BLaER1 (cell line): ENCODE data around the gene SPATA13.
"Not testable (repeated sequence)": the region's sequence is repeated elsewhere in the genome, so short reads cannot be mapped to it uniquely, and the experiment has no call there.

Experiments used
- H3K27ac ChIP-seq: shearing (Covaris generic); formaldehyde crosslinking; 2 replicates; pipeline ENCODE4 v1.8.1; 2022
- H3K27me3 ChIP-seq: shearing (Covaris generic); formaldehyde crosslinking; 2 replicates; pipeline ENCODE4 v1.8.1; 2022
- H3K36me3 ChIP-seq: shearing (Covaris generic); formaldehyde crosslinking; 2 replicates; pipeline ENCODE4 v1.8.1; 2022
- H3K4me1 ChIP-seq: shearing (Covaris generic); formaldehyde crosslinking; 2 replicates; pipeline ENCODE4 v1.8.1; 2022
- H3K4me2 ChIP-seq: shearing (Covaris generic); formaldehyde crosslinking; 2 replicates; pipeline ENCODE4 v1.8.1; 2022
- H3K4me3 ChIP-seq: shearing (Covaris generic); formaldehyde crosslinking; 2 replicates; pipeline ENCODE4 v1.8.1; 2022
- H3K9ac ChIP-seq: shearing (Covaris generic); formaldehyde crosslinking; 2 replicates; pipeline ENCODE4 v1.8.1; 2022
- H3K9me3 ChIP-seq: shearing (Covaris generic); formaldehyde crosslinking; 2 replicates; pipeline ENCODE4 v1.8.1; 2022
- H4K20me1 ChIP-seq: shearing (Covaris generic); formaldehyde crosslinking; 2 replicates; pipeline ENCODE4 v1.8.1; 2022
- Cebpa-rat ChIP-seq: shearing (Covaris generic); IDR thresholded peaks from 2 replicates; pipeline ENCODE4 v1.8.1; 2022

The SPATA13 gene

DNA sequence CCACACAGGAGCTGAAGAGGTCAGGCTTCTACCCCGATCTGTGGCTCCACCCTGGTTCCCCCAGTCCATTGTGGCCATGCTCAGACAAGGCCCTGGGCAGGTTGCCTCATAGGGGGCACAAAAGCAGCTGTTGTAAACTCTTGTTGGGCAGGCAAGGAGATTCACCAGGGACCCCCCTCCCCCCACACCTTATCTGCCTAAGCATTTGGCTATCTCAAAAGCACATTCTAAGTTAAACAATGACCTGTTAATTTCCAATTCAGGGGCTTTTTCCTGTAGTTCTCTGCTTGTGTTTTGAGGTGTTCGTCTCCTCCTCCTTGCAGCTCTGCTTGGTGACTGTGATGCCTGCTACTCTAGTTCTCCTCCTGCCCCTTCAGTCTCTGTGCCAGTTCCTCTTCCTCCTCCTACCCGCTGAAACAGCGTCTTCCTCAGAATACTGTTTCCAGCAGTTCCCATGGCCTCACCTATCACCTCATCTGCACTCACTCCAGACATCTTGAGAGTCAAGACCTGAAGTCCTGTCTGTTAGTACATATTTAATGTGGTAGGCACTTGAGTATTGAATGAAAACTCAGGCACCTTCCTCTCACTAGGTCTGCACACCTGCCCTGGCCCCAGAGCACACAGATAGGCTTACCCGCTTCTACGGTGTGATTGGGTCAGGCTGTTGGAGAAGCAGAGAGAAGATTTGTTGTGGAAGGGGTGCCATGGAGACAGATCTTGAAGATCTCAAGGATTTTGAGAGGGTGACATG is 31.7 kb downstream of the SPATA13 start:
- no peak overlapping the region for H3K4me2 ChIP-seq
- no peaks in the 10 kb centered on the region for H3K4me1 ChIP-seq
- H3K36me3 ChIP-seq = no peaks in the 10 kb centered on the region
- peaks cover 9% of the 10 kb centered on the region for H3K9me3 ChIP-seq
- H3K9ac ChIP-seq = no peak overlapping the region
- no peak overlapping the region for H3K4me3 ChIP-seq
- no peak for TF ChIP-seq Cebpa-rat
- H3K27ac ChIP-seq = no peak overlapping the region
- no peaks in the 10 kb centered on the region for H3K27me3 ChIP-seq
- H4K20me1 ChIP-seq = no peaks in the 10 kb centered on the region

DNA sequence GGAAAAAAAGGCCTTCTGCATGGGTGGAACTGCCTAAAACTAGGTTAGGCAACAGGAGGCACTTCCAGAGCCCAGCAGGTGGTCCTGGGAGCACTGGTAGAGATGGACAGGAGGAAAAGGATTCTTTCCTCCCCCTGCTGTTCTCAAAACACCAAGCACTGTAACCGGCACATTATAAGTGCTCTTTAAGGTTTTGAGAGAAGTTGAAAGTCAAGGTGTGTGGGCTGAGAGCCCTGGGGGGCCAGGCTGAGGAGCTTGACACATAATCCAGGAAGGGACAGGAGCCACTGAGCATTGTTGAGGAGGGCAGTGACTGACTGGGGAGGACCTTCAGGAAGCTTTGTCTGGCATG is 32.3 kb downstream of the SPATA13 start:
- no peaks in the 10 kb centered on the region for H3K36me3 ChIP-seq
- TF ChIP-seq Cebpa-rat = no peak
- H3K9ac ChIP-seq = no peak overlapping the region
- no peaks in the 10 kb centered on the region for H3K27me3 ChIP-seq
- no peak overlapping the region for H3K27ac ChIP-seq
- peaks cover 9% of the 10 kb centered on the region for H3K9me3 ChIP-seq
- H3K4me3 ChIP-seq = no peak overlapping the region
- no peaks in the 10 kb centered on the region for H3K4me1 ChIP-seq
- H3K4me2 ChIP-seq = no peak overlapping the region
- no peaks in the 10 kb centered on the region for H4K20me1 ChIP-seq

DNA sequence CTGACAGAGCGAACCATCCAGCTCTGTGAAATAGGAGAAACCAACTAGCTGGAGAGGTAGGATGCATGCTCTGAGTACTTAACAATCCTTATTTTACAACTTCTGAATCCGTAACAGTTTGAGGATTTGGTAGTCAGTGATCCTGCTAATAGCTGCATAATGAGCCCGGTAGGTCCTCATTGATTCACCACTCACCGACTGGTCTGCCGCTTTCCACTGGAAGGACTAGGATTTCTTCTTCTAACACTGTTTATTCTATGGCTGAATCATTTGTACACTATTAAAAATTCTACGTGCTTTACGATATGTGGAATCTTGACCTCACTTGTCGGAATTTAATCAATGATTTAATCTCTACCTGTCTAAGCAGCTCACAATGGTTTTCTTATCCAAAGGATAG is 33.9 kb downstream of the SPATA13 start:
- H3K4me2 ChIP-seq = no peak overlapping the region
- no peaks in the 10 kb centered on the region for H4K20me1 ChIP-seq
- no peak overlapping the region for H3K4me3 ChIP-seq
- H3K9me3 ChIP-seq = no peaks in the 10 kb centered on the region
- no peaks in the 10 kb centered on the region for H3K4me1 ChIP-seq
- no peaks in the 10 kb centered on the region for H3K36me3 ChIP-seq
- no peak for TF ChIP-seq Cebpa-rat
- no peak overlapping the region for H3K27ac ChIP-seq
- H3K9ac ChIP-seq = no peak overlapping the region
- no peaks in the 10 kb centered on the region for H3K27me3 ChIP-seq

DNA sequence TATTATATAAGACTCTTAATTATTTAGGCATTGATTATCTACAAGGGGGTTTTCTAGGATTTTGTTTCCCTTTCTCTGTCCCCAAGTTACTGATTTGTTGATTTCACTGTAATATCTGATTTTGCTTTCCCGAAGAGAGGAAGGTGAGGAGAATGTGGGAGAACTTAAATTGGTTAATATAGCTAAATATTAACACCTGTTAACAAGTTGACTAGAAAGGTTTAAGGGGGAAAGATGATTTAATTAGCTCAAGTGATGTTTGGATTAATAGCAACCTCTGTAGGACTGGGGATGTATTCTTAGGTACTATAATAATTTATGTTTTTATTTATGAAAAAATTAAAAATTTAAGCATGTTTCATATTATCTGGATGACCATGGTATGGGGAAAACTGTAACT is 35.1 kb downstream of the SPATA13 start:
- Histone ChIP-seq H3K4me2 (no peak overlapping the region), H3K9me3 (no peaks in the 10 kb centered on the region), H4K20me1 (no peaks in the 10 kb centered on the region), H3K4me3 (no peak overlapping the region), H3K27ac (no peak overlapping the region), H3K4me1 (no peaks in the 10 kb centered on the region), H3K27me3 (no peaks in the 10 kb centered on the region), H3K36me3 (no peaks in the 10 kb centered on the region), H3K9ac (no peak overlapping the region)
- TF ChIP-seq Cebpa-rat = no peak

DNA sequence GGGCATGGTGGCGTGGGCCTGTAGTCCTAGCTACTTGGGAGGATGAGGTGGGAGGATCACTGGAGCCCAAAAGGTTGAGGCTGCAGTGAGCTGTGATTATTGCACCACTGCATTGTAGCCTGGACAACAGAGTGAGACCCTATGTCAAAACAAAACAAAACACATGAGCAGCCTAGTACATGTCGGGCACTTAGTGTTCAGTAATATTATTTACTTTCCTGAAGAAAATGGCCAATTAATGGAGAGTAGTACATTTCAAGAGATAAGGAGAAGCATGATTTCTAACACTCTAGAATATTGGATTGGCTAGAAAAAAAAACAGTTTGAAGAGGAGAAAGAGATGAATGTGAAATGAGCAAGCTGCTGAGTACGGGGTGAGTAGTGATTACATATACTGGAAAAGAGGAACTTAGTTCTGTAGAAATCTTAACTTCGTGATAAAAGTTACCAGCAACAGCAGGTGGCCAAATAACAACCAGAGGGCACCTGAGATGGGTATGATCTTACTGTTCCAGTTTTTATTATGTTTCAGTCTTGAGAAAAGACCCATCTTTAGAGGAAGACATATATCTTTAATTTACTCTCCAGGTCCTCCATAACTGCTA is 36.2 kb downstream of the SPATA13 start:
- Histone ChIP-seq H3K27ac (no peak overlapping the region), H3K4me1 (no peaks in the 10 kb centered on the region), H3K4me2 (no peak overlapping the region), H3K9ac (no peak overlapping the region), H3K36me3 (no peaks in the 10 kb centered on the region), H3K4me3 (no peak overlapping the region), H3K27me3 (no peaks in the 10 kb centered on the region), H4K20me1 (no peaks in the 10 kb centered on the region), H3K9me3 (no peaks in the 10 kb centered on the region)
- no peak for TF ChIP-seq Cebpa-rat

DNA sequence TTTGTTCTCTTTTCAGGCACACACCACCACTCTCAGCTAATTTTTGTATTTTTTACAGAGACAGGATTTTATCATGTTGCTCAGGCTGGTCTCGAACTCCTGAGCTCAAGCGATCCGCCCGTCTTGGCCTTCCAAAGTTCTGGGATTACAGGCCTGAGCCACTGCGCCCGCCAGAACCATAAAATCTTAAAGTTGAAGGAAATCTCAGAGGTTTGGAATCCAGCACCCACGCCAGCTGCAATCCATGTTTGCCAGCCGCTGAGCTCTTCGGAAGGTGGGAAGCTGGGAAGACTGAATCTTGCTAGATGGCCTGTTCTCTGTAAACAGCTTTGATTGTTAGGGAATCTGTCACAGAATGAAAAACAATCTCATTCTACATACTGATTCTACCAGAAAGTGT is 38.5 kb downstream of the SPATA13 start:
- Histone ChIP-seq H3K27ac (no peak overlapping the region), H3K27me3 (no peaks in the 10 kb centered on the region), H4K20me1 (no peaks in the 10 kb centered on the region), H3K36me3 (no peaks in the 10 kb centered on the region), H3K4me2 (no peak overlapping the region), H3K9me3 (no peaks in the 10 kb centered on the region), H3K9ac (no peak overlapping the region), H3K4me1 (peaks cover 20% of the 10 kb centered on the region), H3K4me3 (no peak overlapping the region)
- TF ChIP-seq Cebpa-rat = no peak

DNA sequence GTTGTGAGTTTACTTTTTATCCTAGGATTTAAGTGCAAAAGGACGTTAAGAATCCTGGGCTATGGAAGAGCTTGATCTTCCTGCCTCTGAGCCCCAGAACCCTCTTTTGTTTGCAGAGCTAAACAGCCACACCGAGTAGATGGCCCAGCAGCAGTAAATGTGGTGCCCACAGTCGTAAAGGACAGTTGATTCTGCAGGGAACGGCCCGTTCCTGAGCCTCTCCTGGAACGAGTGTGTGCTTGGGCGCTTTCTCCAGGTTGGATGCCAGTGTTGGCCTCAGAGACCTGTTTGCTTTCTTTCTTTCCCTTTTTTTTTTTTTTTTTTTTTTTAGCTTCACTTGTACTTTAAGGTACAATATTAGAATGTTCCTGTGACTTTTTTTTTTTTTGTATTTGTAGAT is 41.7 kb downstream of the SPATA13 start:
- Histone ChIP-seq H3K27ac (no peak overlapping the region), H3K9ac (no peak overlapping the region), H3K9me3 (no peaks in the 10 kb centered on the region), H3K4me1 (peaks cover 35% of the 10 kb centered on the region), H3K4me2 (peak overlapping the region; percentile 79), H4K20me1 (no peaks in the 10 kb centered on the region), H3K27me3 (no peaks in the 10 kb centered on the region), H3K36me3 (no peaks in the 10 kb centered on the region), H3K4me3 (no peak overlapping the region)
- no peak for TF ChIP-seq Cebpa-rat

DNA sequence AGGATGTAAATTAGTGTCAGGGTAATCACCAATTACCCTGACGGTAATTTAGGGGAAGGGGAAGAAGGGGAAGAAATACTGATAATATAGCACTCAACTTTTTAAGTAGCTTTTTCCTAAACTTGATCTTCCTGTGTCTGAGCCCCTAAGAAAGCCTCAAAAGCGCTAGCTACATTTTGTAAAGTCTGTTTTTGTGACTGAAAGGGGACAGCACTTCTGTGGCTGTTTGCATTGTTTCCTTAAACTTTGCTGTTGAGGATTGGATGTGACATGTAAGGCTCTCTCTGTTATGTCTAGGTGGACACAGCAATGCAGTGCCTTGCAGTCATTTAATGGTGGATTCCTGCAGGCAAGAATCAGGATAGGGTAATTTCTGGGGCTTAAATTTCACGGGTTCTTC is 42.8 kb downstream of the SPATA13 start:
- TF ChIP-seq Cebpa-rat = no peak
- Histone ChIP-seq H3K27ac (peak overlapping the region; percentile 66), H3K9ac (peak overlapping the region; percentile 17; the same call in 1 of the 2 replicates), H3K27me3 (no peaks in the 10 kb centered on the region), H3K4me1 (peaks cover 39% of the 10 kb centered on the region), H4K20me1 (no peaks in the 10 kb centered on the region), H3K9me3 (no peaks in the 10 kb centered on the region), H3K4me3 (peak overlapping the region; percentile 24; the same call in 1 of the 2 replicates), H3K36me3 (no peaks in the 10 kb centered on the region), H3K4me2 (peak overlapping the region; percentile 79)

DNA sequence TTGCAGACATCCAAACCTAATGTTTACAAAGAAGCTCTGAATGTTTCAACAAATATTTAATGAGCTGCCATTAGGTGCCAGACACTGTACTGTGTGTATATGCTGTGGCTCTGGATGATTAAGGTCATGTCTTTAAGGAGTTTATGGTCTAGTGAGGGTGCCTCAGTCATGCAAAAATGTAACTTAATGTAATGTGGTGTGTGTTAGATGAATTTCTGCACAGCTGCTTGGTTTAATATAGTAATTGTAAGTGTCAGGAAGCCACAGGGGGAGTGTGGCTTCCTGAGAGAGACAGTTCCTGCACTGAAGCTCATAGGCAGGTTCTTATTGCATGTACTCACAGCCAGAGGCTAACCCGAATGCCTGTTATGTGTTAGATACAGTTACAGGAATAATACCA is 43.3 kb downstream of the SPATA13 start:
- Histone ChIP-seq H3K9ac (peak overlapping the region; percentile 17; the same call in 1 of the 2 replicates), H3K27ac (peak overlapping the region; percentile 66), H3K4me1 (peaks cover 45% of the 10 kb centered on the region), H3K4me3 (peak overlapping the region; percentile 24; the same call in 1 of the 2 replicates), H3K9me3 (no peaks in the 10 kb centered on the region), H3K27me3 (no peaks in the 10 kb centered on the region), H3K36me3 (no peaks in the 10 kb centered on the region), H4K20me1 (no peaks in the 10 kb centered on the region), H3K4me2 (peak overlapping the region; percentile 79)
- no peak for TF ChIP-seq Cebpa-rat

DNA sequence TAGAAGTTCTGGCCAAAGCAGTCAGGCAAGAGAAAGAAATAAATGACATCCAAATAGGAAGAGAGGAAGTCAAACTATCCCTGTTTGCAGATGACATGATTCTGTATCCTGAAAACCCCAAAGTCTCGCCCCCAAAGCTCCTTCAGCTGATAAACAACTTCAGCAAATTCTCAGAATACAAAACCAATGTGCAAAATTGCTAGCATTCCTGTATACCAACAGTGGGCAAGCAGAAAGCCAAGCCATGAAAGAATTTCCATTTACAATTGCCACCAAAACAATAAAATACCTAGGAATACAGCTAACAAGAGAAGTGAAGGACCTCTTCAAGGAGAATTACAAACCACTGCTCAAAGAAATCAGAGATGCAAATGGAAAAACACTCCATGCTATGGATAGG is 44.6 kb downstream of the SPATA13 start:
- not testable (repeated sequence) for H3K36me3 ChIP-seq, H3K27me3 ChIP-seq, H4K20me1 ChIP-seq, H3K9ac ChIP-seq, H3K9me3 ChIP-seq, H3K4me3 ChIP-seq
- Histone ChIP-seq H3K27ac (peak overlapping the region; percentile 66; the same call in 1 of the 2 replicates), H3K4me1 (peaks cover 47% of the 10 kb centered on the region), H3K4me2 (peak overlapping the region; percentile 79)
